ENCODE data around the gene NCK2.
"Not testable (repeated sequence)": the region's sequence is repeated elsewhere in the genome, so short reads cannot be mapped to it uniquely, and the experiment has no call there.

The NCK2 gene

GRCh38 chr2:105737980-105738657 is 6.6 kb upstream of the NCK2 start:
- no peak for DNase-seq

GRCh38 chr2:105738658-105739241 is 6.0 kb upstream of the NCK2 start:
- DNase-seq, result no peak

- DNase-seq, result no peak
These were observed 5.3 kb upstream of the NCK2 start for GRCh38 chr2:105739426-105739825.

- DNase-seq, result no peak
These were observed 4.7 kb upstream of the NCK2 start for GRCh38 chr2:105739944-105740530.

- no peak for DNase-seq
These were observed 3.5 kb upstream of the NCK2 start for GRCh38 chr2:105741174-105741573.

- no peak for DNase-seq
These were observed 3.1 kb upstream of the NCK2 start for GRCh38 chr2:105741617-105742016.

- peak; percentile 75 for DNase-seq
These were observed 412 bp upstream of the NCK2 start for GRCh38 chr2:105744091-105744908.

GRCh38 chr2:105746177-105747080 is 1.7 kb downstream of the NCK2 start:
- DNase-seq, result peak; percentile 77

- no peak for DNase-seq
These were observed 2.7 kb downstream of the NCK2 start for GRCh38 chr2:105747254-105747894.

- no peak for DNase-seq
These were observed 3.3 kb downstream of the NCK2 start for GRCh38 chr2:105747991-105748390.

GRCh38 chr2:105748566-105748965 is 3.9 kb downstream of the NCK2 start:
- DNase-seq, result no peak

- DNase-seq, result peak; percentile 53
These were observed 5.1 kb downstream of the NCK2 start for GRCh38 chr2:105749583-105750400.

GRCh38 chr2:105750735-105751134 is 6.0 kb downstream of the NCK2 start:
- DNase-seq, result no peak

GRCh38 chr2:105751272-105751671 is 6.6 kb downstream of the NCK2 start:
- DNase-seq, result no peak

- DNase-seq, result no peak
These were observed 8.1 kb downstream of the NCK2 start for GRCh38 chr2:105752691-105753358.

GRCh38 chr2:105753380-105753779 is 8.7 kb downstream of the NCK2 start:
- DNase-seq, result no peak

- DNase-seq, result no peak
These were observed 9.3 kb downstream of the NCK2 start for GRCh38 chr2:105754011-105754410.

GRCh38 chr2:105754994-105755393 is 10.3 kb downstream of the NCK2 start:
- DNase-seq, result no peak

GRCh38 chr2:105755895-105756294 is 11.2 kb downstream of the NCK2 start:
- no peak for DNase-seq

GRCh38 chr2:105756435-105756834 is 11.7 kb downstream of the NCK2 start:
- DNase-seq, result no peak

GRCh38 chr2:105756865-105757264 is 12.2 kb downstream of the NCK2 start:
- not testable (repeated sequence) for DNase-seq
